Mesothelial cell of epicardium (in vitro differentiated cells): ENCODE data around the gene PHF20. TPM values are rescaled to one million over a fixed set of nuclear protein-coding genes. Genes with fewer than 3 reads are reported as not detected.
A peak's percentile ranks its signal among the peaks of the same experiment; 100 is the strongest.
"Not testable (repeated sequence)": the region's sequence is repeated elsewhere in the genome, so short reads cannot be mapped to it uniquely, and the experiment has no call there.

Source experiments
- DNase-seq, 2 experiments: peaks; one replicate each; pipeline ENCODE4 v3.0.0; 2021; ENCODE audit warnings: low spot score in 2 of 2; ENCODE audit not compliant: unreplicated experiment in 2 of 2
- H3K27ac Mint-ChIP-seq: 2 replicates; pipeline ENCODE4 v1.8.0; 2021; ENCODE audit warnings: mixed read lengths
- H3K27me3 Mint-ChIP-seq: 2 replicates; pipeline ENCODE4 v1.8.0; 2021; ENCODE audit warnings: low read depth, mixed read lengths
- H3K36me3 Mint-ChIP-seq: 2 replicates; pipeline ENCODE4 v1.8.0; 2021; ENCODE audit warnings: mixed read lengths
- H3K4me1 Mint-ChIP-seq: 2 replicates; pipeline ENCODE4 v1.8.0; 2021; ENCODE audit warnings: mixed read lengths
- H3K4me3 Mint-ChIP-seq: 2 replicates; pipeline ENCODE4 v1.8.0; 2021; ENCODE audit warnings: mild to moderate bottlenecking, moderate library complexity, mixed read lengths
- H3K9me3 Mint-ChIP-seq: 2 replicates; pipeline ENCODE4 v1.8.0; 2021; ENCODE audit warnings: mixed read lengths
- CTCF ChIP-seq: fragments of 200-600 bp; sonication (generic); IDR thresholded peaks from one replicate; pipeline ENCODE4 v1.5.0; 2021; ENCODE audit warnings: antibody characterized with exemption; ENCODE audit not compliant: unreplicated experiment
- total RNA-seq: library from RNA; stranded (reverse); gene quantifications from 3 replicates; pipeline ENCODE4 v1.2.1, GENCODE V29; 2021

The PHF20 gene
- total RNA-seq, 1 donor from 2014 or later: 48.6 TPM

- no peak for DNase-seq
- H3K4me3 Mint-ChIP-seq: no peak overlapping the region
- peak overlapping the region; percentile 45 for H3K27ac Mint-ChIP-seq
- no peaks in the 10 kb centered on the region for H3K9me3 Mint-ChIP-seq
- H3K4me1 Mint-ChIP-seq: peaks cover 13% of the 10 kb centered on the region
- no peak for TF ChIP-seq CTCF
- H3K36me3 Mint-ChIP-seq: peaks cover 2% of the 10 kb centered on the region
- no peaks in the 10 kb centered on the region for H3K27me3 Mint-ChIP-seq
Observed at GRCh38 chr20:35886537-35886936, 114.7 kb downstream of the PHF20 start.

- Mint-ChIP-seq H3K36me3 (peaks cover 2% of the 10 kb centered on the region), H3K4me1 (peaks cover 13% of the 10 kb centered on the region), H3K27me3 (no peaks in the 10 kb centered on the region), H3K4me3 (no peak overlapping the region), H3K27ac (no peak overlapping the region), H3K9me3 (no peaks in the 10 kb centered on the region)
- no peak for DNase-seq
- TF ChIP-seq CTCF: no peak
Observed at GRCh38 chr20:35887393-35888064, 115.7 kb downstream of the PHF20 start.

- Mint-ChIP-seq H3K27me3 (no peaks in the 10 kb centered on the region), H3K9me3 (no peaks in the 10 kb centered on the region), H3K36me3 (peaks cover 2% of the 10 kb centered on the region), H3K4me3 (no peak overlapping the region), H3K27ac (no peak overlapping the region), H3K4me1 (peaks cover 7% of the 10 kb centered on the region)
- DNase-seq: no peak
- no peak for TF ChIP-seq CTCF
Observed at GRCh38 chr20:35888657-35889056, 116.8 kb downstream of the PHF20 start.

- Mint-ChIP-seq H3K4me3 (no peak overlapping the region), H3K27me3 (no peaks in the 10 kb centered on the region), H3K27ac (no peak overlapping the region), H3K4me1 (no peaks in the 10 kb centered on the region), H3K9me3 (no peaks in the 10 kb centered on the region), H3K36me3 (peaks cover 4% of the 10 kb centered on the region)
- no peak for TF ChIP-seq CTCF
- DNase-seq: no peak
Observed at GRCh38 chr20:35891375-35891774, 119.6 kb downstream of the PHF20 start.

GRCh38 chr20:35892871-35893270 lies 121.1 kb downstream of the PHF20 start:
- DNase-seq: no peak
- Mint-ChIP-seq H3K27ac (no peak overlapping the region), H3K4me3 (no peak overlapping the region), H3K9me3 (no peaks in the 10 kb centered on the region), H3K27me3 (no peaks in the 10 kb centered on the region), H3K36me3 (peaks cover 7% of the 10 kb centered on the region), H3K4me1 (no peaks in the 10 kb centered on the region)
- no peak for TF ChIP-seq CTCF

GRCh38 chr20:35893942-35894341 lies 122.1 kb downstream of the PHF20 start:
- no peak for TF ChIP-seq CTCF
- Mint-ChIP-seq H3K9me3 (no peaks in the 10 kb centered on the region), H3K4me1 (no peaks in the 10 kb centered on the region), H3K27ac (no peak overlapping the region), H3K27me3 (no peaks in the 10 kb centered on the region), H3K36me3 (peaks cover 7% of the 10 kb centered on the region), H3K4me3 (no peak overlapping the region)
- DNase-seq: no peak

- H3K36me3 Mint-ChIP-seq, H3K27me3 Mint-ChIP-seq, H3K9me3 Mint-ChIP-seq, H3K4me3 Mint-ChIP-seq, H3K4me1 Mint-ChIP-seq, H3K27ac Mint-ChIP-seq, DNase-seq: not testable (repeated sequence)
Observed at GRCh38 chr20:35895516-35895915, 123.7 kb downstream of the PHF20 start.
